ENCODE results near the gene FBXO17. TPM values are rescaled to one million over a fixed set of nuclear protein-coding genes. Genes with fewer than 3 reads are reported as not detected.
"Not testable (repeated sequence)": the region's sequence is repeated elsewhere in the genome, so short reads cannot be mapped to it uniquely, and the experiment has no call there.

The FBXO17 gene
- total and polyA plus RNA-seq, 3 experiments from 2014 or later, result 0.16 TPM; not detected in 2

DNA sequence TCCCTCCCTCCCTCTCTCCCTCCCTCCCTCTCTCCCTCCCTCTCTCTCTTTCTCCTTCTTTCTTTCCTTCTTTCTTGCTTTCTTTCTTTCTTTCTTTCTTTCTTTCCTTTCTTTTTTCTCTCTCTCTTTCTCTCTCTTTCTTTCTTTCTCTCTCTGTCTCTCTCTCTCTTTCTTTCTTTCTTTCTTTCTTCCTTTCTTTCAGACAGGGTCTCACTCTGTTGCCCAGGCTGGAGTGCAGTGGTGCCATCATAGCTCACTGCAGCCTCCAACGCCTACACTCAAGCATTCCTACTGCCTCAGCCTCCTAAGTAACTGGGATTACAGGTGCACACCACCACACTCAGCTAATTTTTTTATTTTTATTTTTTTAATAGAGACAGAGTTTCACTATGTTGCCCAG is 14.1 kb upstream of the FBXO17 start:
- H3K4me3 Mint-ChIP-seq; POLR2A ChIA-PET; H3K9me3 ChIP-seq (ENCODE audit: low read length); H3K36me3 ChIP-seq (ENCODE audit: insufficient read depth, low read length); H3K27ac ChIP-seq (ENCODE audit: low read depth, low read length); H3K9me3 Mint-ChIP-seq; H3K36me3 Mint-ChIP-seq; H3K27me3 ChIP-seq (ENCODE audit: insufficient read depth, low read length, poor library complexity, severe bottlenecking); H3K4me1 ChIP-seq (ENCODE audit: insufficient read depth, low read length); CTCF ChIA-PET; H3K4me3 ChIP-seq (ENCODE audit: low read length); DNase-seq; H3K4me1 Mint-ChIP-seq: not testable (repeated sequence)
- peak overlapping the region in 1 of 8 donors; percentile 68 for H3K27ac Mint-ChIP-seq
- peaks cover 25 to 33% of the 10 kb centered on the region in 2 donors for H3K27me3 Mint-ChIP-seq

DNA sequence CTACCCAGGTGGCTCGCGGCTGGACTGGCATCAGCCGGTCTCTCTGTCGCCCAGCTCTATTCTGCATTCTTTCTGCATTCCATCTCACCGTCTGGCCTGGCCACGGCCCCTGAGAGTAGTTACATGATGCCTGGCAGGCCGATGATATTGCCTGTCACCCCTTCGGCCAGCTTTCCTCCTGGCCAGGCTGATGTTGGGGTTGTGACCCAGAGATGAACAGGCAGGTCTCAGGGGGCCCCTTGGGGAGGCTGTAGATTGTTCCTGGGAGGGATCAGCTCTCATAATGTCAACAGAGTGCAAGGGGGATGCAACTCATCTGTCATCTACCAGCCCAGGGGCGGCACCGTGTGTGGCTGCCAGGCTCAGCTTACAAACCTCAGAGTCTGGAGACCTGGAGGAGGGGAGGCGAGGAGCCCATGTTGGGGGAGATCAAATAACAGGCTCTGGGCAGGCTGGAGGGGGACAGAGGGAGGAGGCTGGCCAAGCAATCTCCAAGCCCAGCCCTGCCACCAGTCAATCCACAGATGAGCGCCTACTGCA is 13.6 kb upstream of the FBXO17 start:
- peaks cover 0 to 9% (median 4%) of the 10 kb centered on the region in 5 donors for H3K9me3 Mint-ChIP-seq
- H3K27ac ChIP-seq (ENCODE audit: low read depth, low read length), result no peak overlapping the region
- no peaks in the 10 kb centered on the region for H3K9me3 ChIP-seq (ENCODE audit: low read length)
- no peaks in the 10 kb centered on the region for H3K4me1 Mint-ChIP-seq
- ChIA-PET CTCF (no interaction called here), POLR2A (no interaction called here)
- H3K4me3 ChIP-seq (ENCODE audit: low read length), result no peak overlapping the region
- no peak for DNase-seq
- no peak overlapping the region for H3K4me3 Mint-ChIP-seq
- H3K27me3 Mint-ChIP-seq, result peaks cover 25 to 29% of the 10 kb centered on the region in 2 donors
- H3K27me3 ChIP-seq (ENCODE audit: insufficient read depth, low read length, poor library complexity, severe bottlenecking), result peaks cover 5% of the 10 kb centered on the region
- no peaks in the 10 kb centered on the region for H3K4me1 ChIP-seq (ENCODE audit: insufficient read depth, low read length)
- no peaks in the 10 kb centered on the region for H3K36me3 Mint-ChIP-seq
- no peaks in the 10 kb centered on the region for H3K36me3 ChIP-seq (ENCODE audit: insufficient read depth, low read length)
- peak overlapping the region in 1 of 8 donors; percentile 23 for H3K27ac Mint-ChIP-seq

DNA sequence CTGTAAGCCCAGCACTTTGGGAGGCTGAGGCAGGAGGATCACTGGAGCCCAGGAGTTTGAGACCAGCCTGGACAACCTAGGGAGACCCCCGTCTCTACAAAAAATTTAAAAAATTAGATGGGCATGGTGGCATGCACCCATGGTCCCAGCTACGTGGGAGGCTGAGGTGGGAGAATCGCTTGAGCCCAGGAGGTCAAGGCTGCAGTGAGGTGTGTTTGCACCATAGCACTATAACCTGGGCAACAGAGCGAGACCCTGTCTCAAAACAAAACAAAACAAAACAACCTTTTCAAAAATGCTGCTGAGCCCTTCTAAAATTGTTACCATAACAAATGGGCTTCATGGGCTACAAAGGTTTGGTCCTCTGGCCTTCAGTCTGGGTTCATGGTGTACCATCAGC is 13.1 kb upstream of the FBXO17 start:
- H3K27me3 ChIP-seq (ENCODE audit: insufficient read depth, low read length, poor library complexity, severe bottlenecking); H3K4me1 ChIP-seq (ENCODE audit: insufficient read depth, low read length); H3K27ac ChIP-seq (ENCODE audit: low read depth, low read length); H3K27ac Mint-ChIP-seq; CTCF ChIA-PET; DNase-seq; H3K36me3 ChIP-seq (ENCODE audit: insufficient read depth, low read length); H3K36me3 Mint-ChIP-seq; H3K4me1 Mint-ChIP-seq; H3K4me3 ChIP-seq (ENCODE audit: low read length); POLR2A ChIA-PET; H3K4me3 Mint-ChIP-seq; H3K9me3 Mint-ChIP-seq; H3K9me3 ChIP-seq (ENCODE audit: low read length): not testable (repeated sequence)
- H3K27me3 Mint-ChIP-seq, result peaks cover 25 to 26% of the 10 kb centered on the region in 2 donors

DNA sequence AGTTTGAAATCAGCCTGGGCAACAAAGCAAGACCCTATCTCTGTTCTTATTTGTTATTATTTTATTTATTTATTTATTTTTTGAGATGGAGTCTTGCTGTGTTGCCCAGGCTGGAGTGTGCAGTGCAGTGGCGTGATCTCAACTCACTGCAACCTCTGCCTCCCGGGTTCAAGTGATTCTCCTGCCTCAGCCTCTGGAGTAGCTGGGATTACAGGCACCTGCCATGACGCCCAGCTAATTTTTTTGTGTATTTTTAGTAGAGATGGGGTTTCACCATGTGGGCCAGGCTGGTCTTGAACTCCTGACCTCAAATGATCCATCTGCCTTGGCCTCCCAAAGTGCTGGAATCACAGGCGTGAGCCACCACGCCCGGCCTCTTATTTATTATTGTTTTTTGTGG is 12.2 kb upstream of the FBXO17 start:
- H3K27ac ChIP-seq (ENCODE audit: low read depth, low read length); H3K4me1 ChIP-seq (ENCODE audit: insufficient read depth, low read length); H3K36me3 Mint-ChIP-seq; H3K9me3 Mint-ChIP-seq; H3K9me3 ChIP-seq (ENCODE audit: low read length); H3K4me3 Mint-ChIP-seq; H3K36me3 ChIP-seq (ENCODE audit: insufficient read depth, low read length); CTCF ChIA-PET; H3K4me1 Mint-ChIP-seq; DNase-seq; H3K27me3 ChIP-seq (ENCODE audit: insufficient read depth, low read length, poor library complexity, severe bottlenecking); H3K4me3 ChIP-seq (ENCODE audit: low read length): not testable (repeated sequence)
- H3K27ac Mint-ChIP-seq, result peak overlapping the region in 1 of 8 donors; percentile 64
- H3K27me3 Mint-ChIP-seq, result peaks cover 18 to 21% of the 10 kb centered on the region in 2 donors
- POLR2A ChIA-PET, result interaction anchor here (0.6 kb wide), 1 partner anchor 19 kb away, joined by 7 read pairs; no protein-coding TSS in a partner anchor

DNA sequence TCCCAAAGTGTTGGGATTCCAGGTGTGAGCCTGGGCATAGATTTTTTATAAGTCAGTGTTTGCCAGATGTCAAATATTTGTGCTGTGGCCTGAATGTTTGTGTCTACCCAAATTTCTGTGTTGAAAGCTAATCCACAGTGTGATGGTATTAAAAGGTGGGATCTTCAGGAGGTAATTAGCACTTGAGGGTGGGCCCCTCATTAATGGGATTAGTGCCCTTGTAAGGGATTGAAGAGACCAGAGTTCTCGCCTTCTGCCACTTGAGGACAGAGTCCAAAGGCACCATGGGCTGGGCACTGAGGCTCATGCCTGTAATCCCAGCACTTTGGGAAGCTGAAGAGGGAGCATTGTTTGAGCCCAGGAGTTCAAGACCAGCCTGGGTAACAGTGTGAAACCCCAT is 9.7 kb upstream of the FBXO17 start:
- no peak overlapping the region for H3K4me3 ChIP-seq (ENCODE audit: low read length)
- H3K27me3 ChIP-seq (ENCODE audit: insufficient read depth, low read length, poor library complexity, severe bottlenecking), result no peaks in the 10 kb centered on the region
- no peak overlapping the region for H3K27ac Mint-ChIP-seq
- H3K4me1 Mint-ChIP-seq, result no peaks in the 10 kb centered on the region
- no peak overlapping the region for H3K4me3 Mint-ChIP-seq
- ChIA-PET CTCF (no interaction called here), POLR2A (no interaction called here)
- H3K9me3 ChIP-seq (ENCODE audit: low read length), result no peaks in the 10 kb centered on the region
- H3K9me3 Mint-ChIP-seq, result peaks cover 0 to 7% (median 3%) of the 10 kb centered on the region in 5 donors
- H3K36me3 Mint-ChIP-seq, result peaks cover 0 to 4% (median 0%) of the 10 kb centered on the region in 3 donors
- no peaks in the 10 kb centered on the region for H3K4me1 ChIP-seq (ENCODE audit: insufficient read depth, low read length)
- H3K27ac ChIP-seq (ENCODE audit: low read depth, low read length), result no peak overlapping the region
- DNase-seq, result no peak
- peaks cover 10 to 15% of the 10 kb centered on the region in 2 donors for H3K27me3 Mint-ChIP-seq
- no peaks in the 10 kb centered on the region for H3K36me3 ChIP-seq (ENCODE audit: insufficient read depth, low read length)

DNA sequence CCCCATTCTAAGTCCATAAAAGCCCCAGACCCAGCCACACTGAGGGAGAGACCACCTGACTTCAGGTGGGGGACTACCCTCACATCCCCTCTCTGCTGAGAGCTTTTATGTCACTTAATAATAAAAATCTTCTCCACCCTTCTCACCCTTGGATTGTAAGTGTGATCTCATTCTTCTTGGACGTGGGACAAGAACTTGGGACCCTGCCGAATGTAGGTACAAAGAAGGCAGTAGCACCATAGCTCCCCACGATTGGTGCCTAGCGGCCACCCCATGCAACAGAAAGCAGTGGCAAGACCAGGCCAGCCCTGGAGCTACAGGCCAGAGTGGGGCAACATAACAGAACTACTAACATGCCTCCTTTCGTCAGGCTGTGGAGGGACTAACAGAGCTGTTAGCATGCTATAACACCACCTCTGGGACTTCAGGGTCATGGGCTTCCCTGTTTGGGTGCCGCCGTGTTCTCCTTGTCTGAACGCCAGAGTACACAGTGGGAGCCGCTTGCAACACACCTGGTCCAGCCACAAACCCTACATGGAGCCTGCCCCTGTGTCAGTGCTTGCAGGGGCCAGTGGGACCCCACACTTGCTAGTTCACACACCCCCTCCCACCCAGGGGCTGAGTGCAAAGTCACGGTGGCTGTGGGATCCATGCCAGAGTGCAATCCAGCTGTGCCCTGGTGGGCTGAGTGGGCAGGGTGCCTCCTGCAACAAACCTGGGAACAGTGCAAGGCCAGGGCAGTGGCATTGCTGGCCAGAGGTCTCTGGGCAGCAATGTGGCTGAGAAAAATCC is 5.2 kb upstream of the FBXO17 start:
- Histone ChIP-seq H3K4me1 (ENCODE audit: insufficient read depth, low read length) (no peaks in the 10 kb centered on the region), H3K27ac (ENCODE audit: low read depth, low read length) (no peak overlapping the region), H3K9me3 (ENCODE audit: low read length) (no peaks in the 10 kb centered on the region), H3K27me3 (ENCODE audit: insufficient read depth, low read length, poor library complexity, severe bottlenecking) (peaks cover 5% of the 10 kb centered on the region), H3K4me3 (ENCODE audit: low read length) (no peak overlapping the region), H3K36me3 (ENCODE audit: insufficient read depth, low read length) (no peaks in the 10 kb centered on the region)
- H3K27ac Mint-ChIP-seq, result no peak overlapping the region
- H3K27me3 Mint-ChIP-seq, result peaks cover 16 to 24% of the 10 kb centered on the region in 2 donors
- peaks cover 0 to 8% (median 6%) of the 10 kb centered on the region in 3 donors for H3K4me1 Mint-ChIP-seq
- no peak overlapping the region for H3K4me3 Mint-ChIP-seq
- H3K9me3 Mint-ChIP-seq, result peaks cover 0 to 7% (median 0%) of the 10 kb centered on the region in 5 donors
- ChIA-PET POLR2A (no interaction called here), CTCF (no interaction called here)
- DNase-seq, result no peak
- peaks cover 0 to 4% (median 0%) of the 10 kb centered on the region in 3 donors for H3K36me3 Mint-ChIP-seq

DNA sequence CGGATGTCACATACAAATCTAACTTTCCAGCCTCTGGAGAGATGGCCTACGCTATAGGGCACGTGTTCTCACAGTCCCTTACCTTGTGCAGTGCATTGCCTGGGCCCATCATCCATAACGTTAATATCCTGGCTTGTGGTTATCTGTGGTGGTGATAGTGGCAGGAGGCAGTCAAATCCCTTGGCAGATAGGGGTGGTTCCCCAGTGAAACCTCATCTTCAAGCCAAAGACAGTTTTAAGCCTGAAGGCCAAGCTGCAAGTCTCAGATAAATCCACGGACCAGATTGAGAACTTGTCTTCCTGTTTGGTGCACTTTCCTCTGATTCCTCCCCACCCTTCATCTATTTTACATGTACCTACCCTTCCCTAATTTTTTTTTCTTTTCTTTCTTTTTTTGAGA is 4.3 kb upstream of the FBXO17 start:
- H3K27me3 Mint-ChIP-seq, result peaks cover 16 to 28% of the 10 kb centered on the region in 2 donors
- no peak overlapping the region for H3K4me3 ChIP-seq (ENCODE audit: low read length)
- peaks cover 0 to 3% (median 0%) of the 10 kb centered on the region in 5 donors for H3K9me3 Mint-ChIP-seq
- H3K36me3 ChIP-seq (ENCODE audit: insufficient read depth, low read length), result no peaks in the 10 kb centered on the region
- peaks cover 0 to 4% (median under 1%) of the 10 kb centered on the region in 3 donors for H3K36me3 Mint-ChIP-seq
- no peaks in the 10 kb centered on the region for H3K4me1 ChIP-seq (ENCODE audit: insufficient read depth, low read length)
- H3K4me1 Mint-ChIP-seq, result peaks cover 3 to 12% (median 10%) of the 10 kb centered on the region in 3 donors
- ChIA-PET CTCF (no interaction called here), POLR2A (no interaction called here)
- peaks cover 5% of the 10 kb centered on the region for H3K27me3 ChIP-seq (ENCODE audit: insufficient read depth, low read length, poor library complexity, severe bottlenecking)
- no peaks in the 10 kb centered on the region for H3K9me3 ChIP-seq (ENCODE audit: low read length)
- no peak for DNase-seq
- no peak overlapping the region for H3K27ac Mint-ChIP-seq
- H3K27ac ChIP-seq (ENCODE audit: low read depth, low read length), result no peak overlapping the region
- H3K4me3 Mint-ChIP-seq, result no peak overlapping the region

DNA sequence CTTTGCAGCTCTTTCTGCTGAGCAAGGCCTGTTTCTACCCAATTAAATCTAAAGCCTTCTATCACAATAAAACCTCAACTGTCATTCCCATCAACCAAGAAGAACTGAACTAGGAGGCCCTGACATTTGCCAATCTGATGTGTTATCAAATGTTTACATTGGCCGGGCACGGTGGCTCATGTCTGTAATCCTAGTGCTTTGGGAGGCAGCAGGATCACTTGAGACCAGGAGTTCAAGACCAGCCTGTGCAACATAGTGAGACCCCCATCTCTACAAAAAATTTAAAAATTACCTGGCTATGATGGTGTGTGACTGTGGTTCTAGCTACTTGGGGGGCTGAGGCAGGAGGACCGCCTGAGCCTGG is 2.8 kb upstream of the FBXO17 start:
- H3K4me1 Mint-ChIP-seq, result peaks cover 7 to 17% (median 10%) of the 10 kb centered on the region in 3 donors
- H3K36me3 Mint-ChIP-seq, result peaks cover 0 to 4% (median 2%) of the 10 kb centered on the region in 3 donors
- Histone ChIP-seq H3K9me3 (ENCODE audit: low read length) (no peaks in the 10 kb centered on the region), H3K4me3 (ENCODE audit: low read length) (no peak overlapping the region), H3K4me1 (ENCODE audit: insufficient read depth, low read length) (no peaks in the 10 kb centered on the region), H3K36me3 (ENCODE audit: insufficient read depth, low read length) (no peaks in the 10 kb centered on the region), H3K27me3 (ENCODE audit: insufficient read depth, low read length, poor library complexity, severe bottlenecking) (peaks cover 5% of the 10 kb centered on the region), H3K27ac (ENCODE audit: low read depth, low read length) (no peak overlapping the region)
- H3K27ac Mint-ChIP-seq, result no peak overlapping the region
- H3K27me3 Mint-ChIP-seq, result peaks cover 21 to 34% of the 10 kb centered on the region in 2 donors
- DNase-seq, result no peak
- peaks cover 0 to 3% (median 0%) of the 10 kb centered on the region in 5 donors for H3K9me3 Mint-ChIP-seq
- H3K4me3 Mint-ChIP-seq, result no peak overlapping the region
- POLR2A ChIA-PET, result no interaction called here
- CTCF ChIA-PET, result no interaction called here
